Renal pelvis (tissue), 12 donors: ENCODE results near the gene GGNBP2. TPM values are rescaled to one million over a fixed set of nuclear protein-coding genes. Genes with fewer than 3 reads are reported as not detected.
"Not testable (repeated sequence)": the region's sequence is repeated elsewhere in the genome, so short reads cannot be mapped to it uniquely, and the experiment has no call there.

Experiments used
- DNase-seq: peaks from one replicate; pipeline ENCODE4 v3.0.0-alpha.2; 2013
- long read RNA-seq, 16 experiments: transcript quantifications; one replicate each; lab custom pipeline, GENCODE V29; 2026
- polyA plus RNA-seq, 3 donors: library from polyadenylated mRNA; unstranded; fragments of 120-200 nt; gene quantifications; one replicate each; pipeline ENCODE4 v1.2.1, GENCODE V29; 2013; ENCODE audit not compliant: insufficient read length in 3 of 3

The GGNBP2 gene
- polyA plus RNA-seq = 100 to 1,000 TPM in 1 of 3 donors, 10 to 100 TPM in 2; 75.5 to 101 (median 85.5) TPM
- long read RNA-seq, donor 1, partial matches to known transcripts = 0 of 12 reads
- long read RNA-seq, donor 1, other reads (novel, unspliced or antisense) = 0 of 12 reads
- long read RNA-seq, donor 2, partial matches to known transcripts = 9 of 24 reads
- long read RNA-seq, donor 2, other reads (novel, unspliced or antisense) = 0 of 24 reads
- long read RNA-seq, donor 3, transcript GGNBP2-218 (2 exons, 680 nt) = major isoform, 5 of 12 reads
- long read RNA-seq, donor 3, partial matches to known transcripts = 0 of 12 reads
- long read RNA-seq, donor 3, other reads (novel, unspliced or antisense) = 0 of 12 reads
- long read RNA-seq, donor 4, partial matches to known transcripts = 0 of 9 reads
- long read RNA-seq, donor 4, other reads (novel, unspliced or antisense) = 0 of 9 reads
- long read RNA-seq, donor 5, transcript GGNBP2-218 (2 exons, 680 nt) = major isoform, 5 of 8 reads
- long read RNA-seq, donor 5, partial matches to known transcripts = 0 of 8 reads
- long read RNA-seq, donor 5, other reads (novel, unspliced or antisense) = 0 of 8 reads
- long read RNA-seq, donor 6, transcript GGNBP2-214 (4 exons, 695 nt) = major isoform, 8 of 27 reads
- long read RNA-seq, donor 6, partial matches to known transcripts = 7 of 27 reads
- long read RNA-seq, donor 6, other reads (novel, unspliced or antisense) = 0 of 27 reads
- long read RNA-seq, donor 7, transcript GGNBP2-214 (4 exons, 695 nt) = major isoform, 10 of 39 reads
- long read RNA-seq, donor 7, partial matches to known transcripts = 23 of 39 reads
- long read RNA-seq, donor 7, other reads (novel, unspliced or antisense) = 0 of 39 reads
- long read RNA-seq, donor 8, transcript GGNBP2-214 (4 exons, 695 nt) = major isoform, 5 of 9 reads
- long read RNA-seq, donor 8, partial matches to known transcripts = 0 of 9 reads
- long read RNA-seq, donor 8, other reads (novel, unspliced or antisense) = 0 of 9 reads
- long read RNA-seq, donor 9, transcript GGNBP2-214 (4 exons, 695 nt) = major isoform, 8 of 22 reads
- long read RNA-seq, donor 9, partial matches to known transcripts = 5 of 22 reads
- long read RNA-seq, donor 9, other reads (novel, unspliced or antisense) = 0 of 22 reads
- long read RNA-seq, donor 10, partial matches to known transcripts = 15 of 25 reads
- long read RNA-seq, donor 10, other reads (novel, unspliced or antisense) = 0 of 25 reads
- long read RNA-seq, donor 11, transcript GGNBP2-218 (2 exons, 680 nt) = major isoform, 9 of 13 reads
- long read RNA-seq, donor 11, partial matches to known transcripts = 0 of 13 reads
- long read RNA-seq, donor 11, other reads (novel, unspliced or antisense) = 0 of 13 reads
- long read RNA-seq, donor 12, transcript GGNBP2-214 (4 exons, 695 nt) = major isoform, 7 of 23 reads
- long read RNA-seq, donor 12, partial matches to known transcripts = 6 of 23 reads
- long read RNA-seq, donor 12, other reads (novel, unspliced or antisense) = 0 of 23 reads
- long read RNA-seq, donor 13, transcript GGNBP2-218 (2 exons, 680 nt) = major isoform, 5 of 23 reads
- long read RNA-seq, donor 13, partial matches to known transcripts = 9 of 23 reads
- long read RNA-seq, donor 13, other reads (novel, unspliced or antisense) = 0 of 23 reads
- long read RNA-seq, donor 14 = 0 reads
- long read RNA-seq, donor 15 = 0 reads
- long read RNA-seq, donor 16, transcript GGNBP2-214 (4 exons, 695 nt) = major isoform, 7 of 13 reads
- long read RNA-seq, donor 16, partial matches to known transcripts = 0 of 13 reads
- long read RNA-seq, donor 16, other reads (novel, unspliced or antisense) = 0 of 13 reads

- DNase-seq = peak; percentile 92
Observed at GRCh38 chr17:36544307-36545076, at the start of gene GGNBP2. Gene GGNBP2 (plus strand): TSS chr17:36544919. CDS start chr17:36545725, 806 bp downstream.

DNA sequence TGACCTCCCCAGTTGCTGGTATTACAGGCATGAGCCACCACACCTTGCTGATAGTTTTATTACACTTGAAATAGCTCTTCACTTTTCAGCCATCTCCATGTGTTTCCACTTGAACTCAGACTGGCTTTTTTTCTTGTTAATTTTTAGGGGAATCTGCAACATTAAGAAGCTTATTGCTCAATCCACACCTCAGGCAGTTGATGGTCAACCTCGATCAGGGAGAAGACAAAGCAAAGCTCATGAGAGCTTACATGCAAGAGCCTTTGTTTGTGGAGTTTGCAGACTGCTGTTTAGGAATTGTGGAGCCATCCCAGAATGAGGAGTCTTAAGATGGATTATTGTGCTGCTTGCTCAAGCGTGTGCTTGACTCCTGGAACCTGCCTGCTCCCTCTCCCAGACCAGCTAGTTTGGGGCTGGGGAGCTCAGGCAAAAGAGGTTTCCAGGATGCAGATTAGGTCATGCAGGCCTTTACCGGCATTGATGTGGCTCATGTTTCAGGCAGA, 49.6 kb upstream of the GGNBP2 start:
- DNase-seq = no peak

DNA sequence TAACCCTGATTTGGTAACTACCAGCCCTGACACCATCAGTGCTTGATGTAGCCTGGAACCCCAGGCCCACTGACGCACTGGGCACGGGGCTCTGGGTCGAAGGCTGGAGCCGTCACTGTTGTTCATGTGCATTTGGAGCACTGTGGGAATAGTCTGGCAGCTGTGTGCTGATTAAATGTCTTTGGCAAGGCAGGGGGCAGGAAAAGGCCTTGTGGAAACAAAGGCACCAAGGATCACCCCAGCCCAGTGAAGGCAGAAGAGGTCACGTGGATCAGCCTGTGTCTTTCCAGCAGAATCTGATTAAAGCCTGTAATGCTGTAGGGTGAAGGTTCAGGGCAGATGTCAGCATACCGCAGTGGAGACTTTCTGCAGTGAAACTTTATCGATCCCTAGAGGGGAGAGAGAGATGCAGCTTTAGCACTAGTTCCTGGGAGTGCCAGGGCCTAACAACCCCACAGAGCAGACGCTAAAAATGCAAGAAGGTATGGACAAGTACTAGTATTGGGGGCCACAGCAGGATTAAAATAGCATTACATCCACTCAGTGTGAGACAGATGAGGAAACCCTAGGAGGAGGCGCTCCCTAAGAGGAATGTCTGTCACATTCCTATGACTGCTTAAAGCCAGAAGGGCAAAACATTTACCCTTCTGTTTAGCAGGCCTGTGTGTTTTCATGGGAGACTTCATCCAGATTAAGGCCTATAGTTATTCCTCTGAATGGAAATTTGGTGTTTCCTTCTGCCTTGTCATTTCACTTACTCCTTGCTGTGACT, 48.5 kb upstream of the GGNBP2 start:
- DNase-seq = no peak

DNA sequence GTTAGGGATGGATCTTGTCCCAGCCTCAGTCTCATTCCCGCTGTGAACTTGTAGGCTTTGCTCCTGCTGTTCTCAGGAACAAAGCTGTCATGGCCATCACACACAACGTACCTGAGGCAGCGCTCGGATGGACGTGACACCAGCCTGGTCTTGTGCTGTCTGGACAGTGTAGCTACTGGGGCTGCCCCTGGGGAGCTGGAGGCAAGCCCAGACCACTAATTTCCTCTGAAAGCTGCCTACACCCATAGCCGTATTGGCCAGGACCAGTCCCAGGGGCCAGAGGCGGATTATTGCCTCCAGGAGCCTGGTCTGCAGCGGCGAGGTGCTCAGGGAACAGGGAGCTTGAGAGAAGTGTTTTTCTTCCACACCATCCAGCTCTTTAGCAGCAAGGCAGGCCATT, 46.6 kb upstream of the GGNBP2 start:
- no peak for DNase-seq

DNA sequence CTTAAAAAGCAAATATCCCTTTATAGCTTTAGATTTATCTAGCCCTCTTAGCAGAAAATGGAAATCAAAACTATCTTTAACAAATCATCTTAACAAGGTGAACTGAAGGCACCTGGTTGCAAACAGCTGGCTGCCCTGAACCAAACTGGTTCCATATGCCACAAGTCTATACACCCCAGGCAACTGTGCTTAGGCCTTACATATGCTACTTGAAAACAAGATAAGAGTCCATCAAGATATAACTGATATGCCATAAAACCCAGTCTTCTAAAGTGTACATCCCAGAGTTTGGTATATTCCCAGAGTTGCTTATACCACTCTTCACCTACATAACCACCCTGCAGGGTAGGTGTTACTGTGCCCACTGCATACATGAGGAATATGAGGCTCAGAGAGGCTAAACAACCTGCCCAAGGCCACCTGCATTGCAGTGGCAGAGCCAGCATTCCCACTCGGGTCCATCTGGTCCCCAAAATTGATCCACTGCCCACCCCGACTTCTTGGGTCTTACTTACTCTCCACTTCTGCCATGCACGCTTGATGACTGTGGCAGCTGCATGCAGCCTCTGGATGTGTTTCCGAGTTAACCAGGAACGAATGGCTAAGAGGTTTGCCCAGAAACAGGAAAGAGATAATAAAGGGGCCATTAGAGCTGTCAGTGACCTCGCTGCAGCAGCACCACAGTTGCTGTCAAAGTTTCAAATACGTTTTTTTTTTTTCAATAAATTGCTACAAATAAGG, 46.0 kb upstream of the GGNBP2 start:
- DNase-seq = no peak

GRCh38 chr17:36500745-36501225, 43.9 kb upstream of the GGNBP2 start:
- DNase-seq = no peak

GRCh38 chr17:36501351-36501750, 43.4 kb upstream of the GGNBP2 start:
- DNase-seq = no peak

GRCh38 chr17:36501963-36502362, 42.8 kb upstream of the GGNBP2 start:
- DNase-seq = no peak

DNA sequence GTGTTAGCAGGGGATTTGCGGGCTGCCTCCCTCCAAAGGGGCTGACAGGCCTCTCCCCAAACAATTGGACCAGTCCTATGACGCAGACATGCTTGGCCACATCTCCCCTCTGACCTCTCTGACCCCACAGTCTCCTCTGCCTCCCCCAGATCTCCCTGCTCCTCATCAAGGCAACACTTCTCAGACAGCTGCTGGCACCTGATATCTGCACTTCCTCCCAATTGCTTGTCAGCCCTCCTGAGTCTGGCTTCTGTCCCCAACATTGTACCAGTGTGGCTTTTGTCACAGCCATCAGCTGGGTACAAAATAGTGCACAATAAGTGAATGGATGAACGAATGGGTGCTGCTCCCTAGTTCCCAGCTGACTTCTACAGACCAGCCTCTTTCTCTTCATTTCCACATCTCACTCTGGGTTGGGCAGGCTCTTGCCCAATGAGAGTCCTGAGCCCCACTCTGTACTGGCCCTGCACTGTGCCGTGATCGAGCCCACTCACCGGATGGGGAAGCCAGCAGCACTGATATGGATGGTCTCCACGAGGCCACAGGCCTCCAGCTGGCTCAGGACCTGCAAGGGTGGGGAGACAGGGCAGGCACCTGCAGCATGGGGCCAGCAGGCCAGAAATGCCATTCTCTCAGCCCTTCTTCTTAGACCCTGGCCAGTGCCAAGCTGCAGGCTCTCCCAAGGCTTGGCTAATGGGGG, 41.1 kb upstream of the GGNBP2 start:
- DNase-seq = no peak

DNA sequence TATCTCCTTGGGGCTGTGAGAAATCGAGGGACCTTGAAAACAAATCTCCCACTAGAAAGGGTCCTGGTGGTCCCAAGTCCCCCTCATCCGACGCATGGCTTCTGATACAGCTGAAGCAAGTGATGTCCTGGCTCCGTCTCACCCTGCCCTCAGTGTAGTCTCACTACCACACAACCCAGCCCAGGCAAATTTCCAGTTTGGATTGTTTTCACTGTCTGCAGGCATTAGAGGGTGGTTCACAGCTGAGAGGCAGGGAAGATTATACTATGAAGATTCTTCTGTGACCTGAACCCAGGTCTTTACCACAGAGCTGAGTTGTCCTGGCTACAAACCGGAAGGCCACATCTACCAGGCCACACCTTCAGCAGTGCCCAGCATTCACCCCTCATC, 40.6 kb upstream of the GGNBP2 start:
- DNase-seq = no peak

DNA sequence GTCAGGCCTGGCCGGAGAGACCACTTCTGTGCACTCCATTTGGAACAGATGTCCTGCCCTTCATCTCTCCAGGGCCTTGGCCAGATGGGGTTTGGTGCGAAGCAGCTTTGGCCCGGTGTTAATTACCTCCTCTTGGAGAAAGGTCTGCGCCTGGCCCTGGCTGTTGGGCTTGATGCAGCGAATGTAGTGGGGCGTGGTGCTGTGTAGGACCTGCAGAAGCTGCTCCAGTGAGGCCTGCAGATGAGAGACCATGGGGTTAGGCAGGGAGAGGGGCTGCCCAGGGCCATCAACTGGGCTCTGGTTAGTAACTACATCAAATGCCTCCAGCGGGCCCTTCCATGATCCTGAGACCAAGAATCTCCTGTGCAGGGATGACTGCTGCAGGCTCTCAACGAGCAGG, 39.5 kb upstream of the GGNBP2 start:
- no peak for DNase-seq

DNA sequence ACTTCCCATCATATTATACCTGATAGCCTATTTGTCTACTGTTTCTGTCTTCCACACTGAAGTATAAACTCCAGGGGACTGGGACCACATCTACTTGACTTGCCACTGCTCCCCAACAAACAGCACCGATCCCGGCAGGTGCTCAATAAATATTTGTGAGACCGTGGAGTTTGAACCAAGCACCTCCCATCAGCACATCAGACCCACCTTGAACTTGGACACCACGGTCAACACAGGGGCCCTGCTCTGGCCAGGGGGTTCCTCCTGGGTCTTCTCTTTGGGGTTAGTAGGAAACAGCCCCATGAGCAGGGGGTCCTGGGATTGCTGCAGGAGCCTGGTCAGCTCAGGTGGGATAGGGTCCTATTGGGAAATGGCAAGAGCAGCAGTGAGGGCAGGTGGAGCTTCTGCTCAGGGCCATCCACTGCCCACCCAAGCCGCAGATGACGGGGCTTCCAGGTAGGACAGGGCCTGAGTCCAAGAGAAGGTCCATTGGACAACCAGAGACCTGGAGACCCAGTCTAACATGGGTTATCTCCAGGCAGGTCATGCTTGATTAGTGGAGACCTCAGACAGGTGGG, 38.4 kb upstream of the GGNBP2 start:
- no peak for DNase-seq

DNA sequence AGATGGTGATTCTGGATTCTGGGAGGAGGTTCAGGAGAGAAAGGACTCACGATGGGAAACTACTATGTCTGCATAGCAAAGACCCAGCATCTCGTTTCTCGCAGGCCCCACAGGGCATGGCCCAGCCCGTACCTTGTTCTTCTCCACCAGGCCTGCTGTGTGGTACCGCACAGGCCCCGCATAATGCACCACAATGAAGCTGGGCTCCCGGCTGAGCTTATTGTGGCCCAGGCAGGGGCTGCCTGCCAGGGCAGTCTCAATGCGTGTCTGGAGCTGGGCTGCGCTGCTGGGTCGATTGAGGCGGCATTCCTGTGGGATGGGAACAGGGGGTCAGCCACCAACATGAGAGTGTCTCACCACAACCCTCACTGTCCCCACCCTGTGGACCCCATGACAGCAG, 37.9 kb upstream of the GGNBP2 start:
- no peak for DNase-seq

GRCh38 chr17:36507266-36507665, 37.5 kb upstream of the GGNBP2 start:
- no peak for DNase-seq

DNA sequence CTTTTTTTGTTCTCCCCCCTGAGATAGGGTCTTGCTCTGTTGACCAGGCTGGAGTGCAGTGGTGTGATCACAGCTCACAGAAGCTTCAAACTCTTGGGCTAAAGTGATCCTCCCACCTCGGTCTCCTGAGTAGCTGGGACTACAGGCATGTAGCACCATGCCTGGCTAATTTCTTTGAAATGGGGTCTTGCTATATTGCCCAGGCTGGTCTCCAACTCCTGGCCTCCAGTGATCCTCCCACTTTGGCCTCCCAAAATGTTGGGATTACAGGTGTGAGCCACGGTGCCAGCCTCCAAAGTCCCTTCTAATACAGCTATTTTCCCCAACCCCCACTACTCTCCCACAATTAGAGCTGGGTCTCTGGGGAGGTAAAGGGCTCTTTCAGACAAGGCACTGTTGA, 36.3 kb upstream of the GGNBP2 start:
- DNase-seq = not testable (repeated sequence)

GRCh38 chr17:36509272-36509985, 35.3 kb upstream of the GGNBP2 start:
- no peak for DNase-seq
